ENCODE results near the gene TRMT13. TPM values are rescaled to one million over a fixed set of nuclear protein-coding genes. Genes with fewer than 3 reads are reported as not detected.
A peak's percentile ranks its signal among the peaks of the same experiment; 100 is the strongest.

Gene TRMT13
- total RNA-seq: 10 to 100 TPM; 16.8 to 34.5 (median 22.5) TPM

DNA sequence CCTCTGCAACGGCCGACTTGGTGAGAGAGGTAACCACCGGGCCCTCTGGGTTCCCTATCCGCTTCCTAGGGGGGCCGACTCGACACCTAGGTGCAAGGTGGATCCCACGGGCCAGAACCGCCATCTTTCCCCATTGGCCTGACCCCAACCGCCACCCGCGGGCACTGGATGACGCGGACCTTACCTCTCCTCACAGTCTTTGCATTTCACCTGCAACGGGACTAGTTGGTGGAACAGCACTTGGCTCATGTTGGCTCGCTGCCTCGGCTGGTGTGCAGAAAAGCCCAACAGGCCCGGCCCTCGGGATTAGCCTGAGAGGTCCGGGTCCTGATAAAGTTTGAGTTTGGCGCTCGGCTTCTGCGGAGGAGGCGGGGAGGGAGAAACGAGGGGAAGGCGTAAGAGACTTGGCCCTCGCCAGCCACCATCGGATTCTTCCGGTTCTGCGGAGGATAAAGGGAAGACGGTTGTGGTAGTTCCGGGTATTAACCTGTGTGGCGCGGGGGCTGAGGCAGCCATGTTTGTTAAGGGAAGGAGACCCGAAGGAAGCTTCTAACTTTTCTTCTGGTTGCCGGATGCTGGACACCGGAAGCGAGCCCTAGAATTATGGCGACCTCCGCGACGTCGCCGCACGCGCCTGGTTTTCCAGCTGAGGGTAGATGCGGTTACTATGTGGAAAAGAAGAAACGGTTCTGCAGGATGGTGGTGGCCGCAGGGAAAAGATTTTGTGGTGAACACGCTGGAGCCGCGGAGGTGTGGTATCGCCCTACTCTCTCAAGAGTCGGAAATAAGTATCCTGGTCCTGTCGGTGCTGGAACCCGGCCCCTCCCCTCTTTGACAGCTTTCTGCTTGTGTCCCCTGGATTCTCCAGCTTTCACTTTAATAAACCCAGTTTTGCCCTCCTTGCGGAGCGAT lies at the start of gene TRMT13, which contains the start of gene SASS6:
Gene TRMT13, plus strand, starts transcription at position 598 of the 912 bp plus-strand sequence. Its CDS starts 6 bp downstream, at position 604.
Gene SASS6, minus strand, starts transcription at position 365 of the 912 bp plus-strand sequence. Its CDS starts 116 bp downstream, at position 249.
- in situ Hi-C loops (cut with MboI; ENCODE audit: low pct_unique_long_range_greater_than_20kb in 2 of 9, low sequenced_read_pairs in 9 of 9, unreplicated experiment in 9 of 9): no loop called here

GRCh38 chr1:100087396-100087795 lies 45.6 kb upstream of the TRMT13 start:
- H3K4me1 ChIP-seq (replicated peaks in 1 of 2): no peaks in the 10 kb centered on the region
- H3K27ac ChIP-seq: no peak overlapping the region
- ATAC-seq (replicated peaks in 6 of 8): no peak
- 89 to 100% (median 100%) methylated on average over 1 of the region's 1 CpG; no CpG with 5 or more reads in 2 of the 10 experiments for WGBS, 10 experiments
- in situ Hi-C loops (cut with MboI; ENCODE audit: low pct_unique_long_range_greater_than_20kb in 2 of 9, low sequenced_read_pairs in 9 of 9, unreplicated experiment in 9 of 9): loop anchor here in 1 of 9 experiments (25.0 kb wide), 1 partner anchor 100 kb away; the partner anchor contains the start of gene LRRC39
- no peak overlapping the region for H3K4me3 ChIP-seq

More for the DNA sequence above, at the start of gene TRMT13, which contains the start of gene SASS6:
- Histone ChIP-seq H3K4me1 (replicated peaks in 1 of 2) (peaks cover 13 to 15% of the 10 kb centered on the region in 2 donors), H3K27ac (peak within 1 kb of the TSS; percentile 61 to 84), H3K4me3 (peak within 1 kb of the TSS; percentile 63 to 91 (median 73))
- peak; percentile 96 to 98 (median 98) for ATAC-seq (replicated peaks in 6 of 8)
- WGBS, 10 experiments: 0 to 7% (median 0%) methylated on average over 3 to 47 of the region's 57 CpGs; no CpG with 5 or more reads in 1 of the 10 experiments

DNA sequence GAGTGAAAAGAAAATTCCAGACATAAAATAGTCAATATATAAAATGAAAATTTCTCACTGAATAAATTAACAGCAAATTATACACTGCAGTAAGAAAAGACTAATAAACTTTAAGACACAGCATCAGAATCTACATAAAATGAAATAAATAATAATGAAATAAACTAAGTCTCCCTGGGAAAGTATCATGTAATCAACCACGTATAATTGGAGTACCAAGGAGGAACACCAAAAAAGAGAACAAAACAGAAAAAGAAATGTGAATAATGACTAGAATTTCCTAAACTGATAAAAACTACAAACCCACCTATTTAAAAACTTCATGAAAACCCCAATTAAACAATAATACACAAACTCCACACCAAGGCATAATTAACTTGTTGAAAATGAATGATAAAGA lies 43.9 kb upstream of the TRMT13 start:
- Histone ChIP-seq H3K4me1 (replicated peaks in 1 of 2) (no peaks in the 10 kb centered on the region), H3K27ac (no peak overlapping the region), H3K4me3 (no peak overlapping the region)
- in situ Hi-C loops (cut with MboI; ENCODE audit: low pct_unique_long_range_greater_than_20kb in 2 of 9, low sequenced_read_pairs in 9 of 9, unreplicated experiment in 9 of 9): loop anchor here in 1 of 9 experiments (25.0 kb wide), 1 partner anchor 98 kb away; the partner anchor contains the start of gene LRRC39
- WGBS, 10 experiments: 86 to 100% (median 98%) methylated on average over 1 of the region's 1 CpG
- ATAC-seq (replicated peaks in 6 of 8): no peak

GRCh38 chr1:100090471-100090870 lies 42.5 kb upstream of the TRMT13 start:
- WGBS, 10 experiments: 72 to 94% (median 89%) methylated on average over 1 to 3 of the region's 3 CpGs; no CpG with 5 or more reads in 3 of the 10 experiments
- Histone ChIP-seq H3K4me3 (no peak overlapping the region), H3K4me1 (replicated peaks in 1 of 2) (no peaks in the 10 kb centered on the region), H3K27ac (no peak overlapping the region)
- ATAC-seq (replicated peaks in 6 of 8): no peak
- in situ Hi-C loops (cut with MboI; ENCODE audit: low pct_unique_long_range_greater_than_20kb in 2 of 9, low sequenced_read_pairs in 9 of 9, unreplicated experiment in 9 of 9): loop anchor here in 1 of 9 experiments (25.0 kb wide), 1 partner anchor 97 kb away; the partner anchor contains the start of gene LRRC39

- 22 to 100% (median 83%) methylated on average over 1 of the region's 1 CpG for WGBS, 10 experiments
- no peak for ATAC-seq (replicated peaks in 6 of 8)
- in situ Hi-C loops (cut with MboI; ENCODE audit: low pct_unique_long_range_greater_than_20kb in 2 of 9, low sequenced_read_pairs in 9 of 9, unreplicated experiment in 9 of 9): no loop called here
- H3K4me3 ChIP-seq: no peak overlapping the region
- no peaks in the 10 kb centered on the region for H3K4me1 ChIP-seq (replicated peaks in 1 of 2)
- no peak overlapping the region for H3K27ac ChIP-seq
Observed at GRCh38 chr1:100100202-100100601, 32.8 kb upstream of the TRMT13 start.

GRCh38 chr1:100101564-100101963 lies 31.4 kb upstream of the TRMT13 start:
- Histone ChIP-seq H3K4me3 (no peak overlapping the region), H3K4me1 (replicated peaks in 1 of 2) (no peaks in the 10 kb centered on the region), H3K27ac (no peak overlapping the region)
- ATAC-seq (replicated peaks in 6 of 8): peak in 3 of 8 experiments; percentile 64 to 90 (median 84)
- 0 to 100% (median 62%) methylated on average over 1 to 2 of the region's 2 CpGs for WGBS, 10 experiments
- in situ Hi-C loops (cut with MboI; ENCODE audit: low pct_unique_long_range_greater_than_20kb in 2 of 9, low sequenced_read_pairs in 9 of 9, unreplicated experiment in 9 of 9): no loop called here

- Histone ChIP-seq H3K27ac (no peak overlapping the region), H3K4me1 (replicated peaks in 1 of 2) (no peaks in the 10 kb centered on the region), H3K4me3 (no peak overlapping the region)
- 87 to 100% (median 95%) methylated on average over 2 to 4 of the region's 4 CpGs for WGBS, 10 experiments
- in situ Hi-C loops (cut with MboI; ENCODE audit: low pct_unique_long_range_greater_than_20kb in 2 of 9, low sequenced_read_pairs in 9 of 9, unreplicated experiment in 9 of 9): no loop called here
- no peak for ATAC-seq (replicated peaks in 6 of 8)
Observed at GRCh38 chr1:100107696-100108095, 25.3 kb upstream of the TRMT13 start.

DNA sequence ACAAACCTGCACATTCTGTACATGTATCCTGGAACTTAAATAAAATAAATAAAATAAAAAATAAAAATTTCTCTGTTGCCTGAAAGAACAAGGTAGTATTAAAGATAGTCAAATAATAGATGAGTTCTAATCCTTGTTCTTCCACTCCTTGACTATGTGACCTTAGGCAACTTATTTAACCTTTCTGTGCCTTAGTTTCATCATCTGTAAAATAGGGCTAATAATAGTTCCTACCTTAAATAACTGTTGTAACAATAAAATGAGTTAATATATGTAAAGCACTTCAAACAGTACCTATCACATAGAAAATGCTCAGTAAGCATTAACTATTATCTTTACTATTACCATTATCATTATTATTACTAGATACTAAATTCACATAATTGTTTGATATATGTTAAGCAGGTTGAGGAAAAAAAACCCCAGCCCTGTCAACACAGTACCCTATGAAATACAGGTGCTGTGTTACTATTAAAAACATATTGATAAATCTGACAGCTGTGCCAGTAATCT lies 23.4 kb upstream of the TRMT13 start:
- Histone ChIP-seq H3K4me1 (replicated peaks in 1 of 2) (no peaks in the 10 kb centered on the region), H3K27ac (no peak overlapping the region), H3K4me3 (no peak overlapping the region)
- in situ Hi-C loops (cut with MboI; ENCODE audit: low pct_unique_long_range_greater_than_20kb in 2 of 9, low sequenced_read_pairs in 9 of 9, unreplicated experiment in 9 of 9): no loop called here
- no peak for ATAC-seq (replicated peaks in 6 of 8)

DNA sequence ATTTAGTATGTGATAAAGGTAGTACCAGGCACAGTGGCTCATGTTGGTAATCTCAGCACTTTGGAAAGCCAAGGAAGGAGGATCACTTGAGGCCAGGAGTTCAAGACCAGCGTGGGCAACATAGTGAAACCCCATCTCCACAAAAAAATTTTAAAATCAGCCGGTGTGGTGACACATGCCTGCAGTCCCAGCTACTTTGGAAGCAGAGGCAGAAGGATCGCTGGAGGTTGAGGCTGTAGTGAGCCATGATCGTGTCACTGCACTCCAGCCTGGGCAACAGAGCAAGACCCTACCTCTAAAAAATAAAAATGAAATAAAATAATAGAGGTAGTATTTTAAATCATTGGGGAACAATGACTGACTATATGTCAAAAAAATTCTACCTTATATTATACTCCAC lies 17.4 kb upstream of the TRMT13 start:
- ATAC-seq (replicated peaks in 6 of 8): no peak
- WGBS, 10 experiments: 80 to 100% (median 99%) methylated on average over 1 to 4 of the region's 4 CpGs; no CpG with 5 or more reads in 2 of the 10 experiments
- no peak overlapping the region for H3K4me3 ChIP-seq
- no peaks in the 10 kb centered on the region for H3K4me1 ChIP-seq (replicated peaks in 1 of 2)
- in situ Hi-C loops (cut with MboI; ENCODE audit: low pct_unique_long_range_greater_than_20kb in 2 of 9, low sequenced_read_pairs in 9 of 9, unreplicated experiment in 9 of 9): no loop called here
- H3K27ac ChIP-seq: no peak overlapping the region

DNA sequence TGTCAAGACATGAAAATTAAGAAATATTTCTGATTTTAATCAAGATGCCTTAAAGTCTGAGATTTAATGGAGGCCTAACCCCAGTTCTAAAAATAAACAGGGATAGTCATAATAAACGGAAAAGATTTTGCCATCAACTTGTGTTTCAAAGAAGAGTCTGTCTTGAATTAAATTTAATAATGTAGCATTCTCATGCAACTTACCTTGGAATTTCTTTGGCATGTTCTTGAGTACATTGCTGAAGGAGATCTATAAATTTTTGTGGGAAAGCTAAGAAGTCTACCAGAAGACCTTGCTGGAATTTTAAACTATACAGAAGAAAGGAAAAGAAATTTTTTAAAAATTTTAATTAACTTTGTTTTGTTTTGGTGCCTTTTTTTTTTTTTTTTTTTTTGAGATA lies 10.8 kb upstream of the TRMT13 start:
- ATAC-seq (replicated peaks in 6 of 8): no peak
- Histone ChIP-seq H3K4me3 (no peak overlapping the region), H3K27ac (no peak overlapping the region), H3K4me1 (replicated peaks in 1 of 2) (no peaks in the 10 kb centered on the region)
- 0 to 100% (median 94%) methylated on average over 1 of the region's 1 CpG; no CpG with 5 or more reads in 1 of the 10 experiments for WGBS, 10 experiments
- in situ Hi-C loops (cut with MboI; ENCODE audit: low pct_unique_long_range_greater_than_20kb in 2 of 9, low sequenced_read_pairs in 9 of 9, unreplicated experiment in 9 of 9): no loop called here

GRCh38 chr1:100127226-100127625 lies 5.7 kb upstream of the TRMT13 start:
- no peak overlapping the region for H3K4me3 ChIP-seq
- in situ Hi-C loops (cut with MboI; ENCODE audit: low pct_unique_long_range_greater_than_20kb in 2 of 9, low sequenced_read_pairs in 9 of 9, unreplicated experiment in 9 of 9): no loop called here
- H3K27ac ChIP-seq: no peak overlapping the region
- no peak for ATAC-seq (replicated peaks in 6 of 8)
- peaks cover 6 to 7% of the 10 kb centered on the region in 2 donors for H3K4me1 ChIP-seq (replicated peaks in 1 of 2)
- WGBS, 10 experiments: 67 to 100% (median 89%) methylated on average over 1 of the region's 1 CpG; no CpG with 5 or more reads in 3 of the 10 experiments

DNA sequence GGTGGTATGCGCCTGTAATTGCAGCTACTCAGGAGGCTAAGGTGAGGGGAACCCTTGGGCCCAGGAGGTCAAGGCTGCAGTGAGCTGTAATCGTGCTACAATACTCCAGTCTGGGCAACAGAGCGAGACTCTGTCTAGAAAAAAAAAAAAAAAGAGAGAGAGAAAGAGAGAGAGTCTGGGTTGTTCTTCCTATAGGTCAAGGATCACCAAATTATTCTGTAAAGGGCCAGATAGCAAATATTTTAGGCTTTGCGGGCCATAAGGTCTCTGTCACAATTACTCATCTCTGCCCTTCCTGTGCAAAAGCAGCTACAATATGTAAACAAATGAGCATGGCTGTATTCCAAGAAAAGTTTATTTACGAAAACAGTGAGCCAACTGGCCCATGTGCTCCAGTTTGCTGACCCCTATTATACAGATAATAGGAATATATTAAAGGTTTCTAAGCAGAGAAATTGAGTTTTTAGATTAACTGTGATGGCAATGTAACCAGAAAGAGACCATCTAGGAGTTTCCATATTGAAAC lies 2.3 kb upstream of the TRMT13 start:
- WGBS, 10 experiments: 50 to 100% (median 92%) methylated on average over 1 to 5 of the region's 5 CpGs
- Histone ChIP-seq H3K4me1 (replicated peaks in 1 of 2) (peaks cover 13 to 15% of the 10 kb centered on the region in 2 donors), H3K27ac (no peak overlapping the region), H3K4me3 (no peak overlapping the region)
- no peak for ATAC-seq (replicated peaks in 6 of 8)
- in situ Hi-C loops (cut with MboI; ENCODE audit: low pct_unique_long_range_greater_than_20kb in 2 of 9, low sequenced_read_pairs in 9 of 9, unreplicated experiment in 9 of 9): no loop called here

DNA sequence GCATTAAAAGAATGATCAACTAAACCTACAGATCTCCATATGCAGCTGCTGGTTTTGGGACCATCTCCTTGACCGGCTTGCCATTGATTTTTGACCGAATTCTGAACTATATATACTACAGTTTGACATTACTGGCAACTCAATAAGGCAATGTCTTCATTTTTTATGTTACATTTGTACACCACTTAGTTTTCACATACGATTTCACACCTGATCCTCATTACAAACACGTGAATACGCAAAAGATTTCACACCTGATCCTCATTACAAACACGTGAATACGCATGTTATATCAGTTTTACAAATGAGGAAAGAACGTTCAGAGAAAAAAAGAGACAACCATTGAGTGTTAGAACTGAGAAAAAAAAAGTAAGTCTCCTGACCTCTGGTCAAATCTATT lies 1.3 kb upstream of the TRMT13 start:
- no peak overlapping the region for H3K27ac ChIP-seq
- no peak for ATAC-seq (replicated peaks in 6 of 8)
- in situ Hi-C loops (cut with MboI; ENCODE audit: low pct_unique_long_range_greater_than_20kb in 2 of 9, low sequenced_read_pairs in 9 of 9, unreplicated experiment in 9 of 9): no loop called here
- H3K4me1 ChIP-seq (replicated peaks in 1 of 2): peaks cover 13 to 15% of the 10 kb centered on the region in 2 donors
- WGBS, 10 experiments: 30 to 84% (median 75%) methylated on average over 2 to 8 of the region's 8 CpGs; no CpG with 5 or more reads in 1 of the 10 experiments
- peak overlapping the region in 4 of 5 donors; percentile 63 to 82 (median 73) for H3K4me3 ChIP-seq
